CD4-positive, alpha-beta T cell treated with Interleukin-17A for 1 hour (primary cell): ENCODE measurements around the gene SLC35F3.

Source experiments
- DNase-seq: peaks from one replicate; pipeline ENCODE4 v3.0.0-alpha.2; 2020

The SLC35F3 gene

DNA sequence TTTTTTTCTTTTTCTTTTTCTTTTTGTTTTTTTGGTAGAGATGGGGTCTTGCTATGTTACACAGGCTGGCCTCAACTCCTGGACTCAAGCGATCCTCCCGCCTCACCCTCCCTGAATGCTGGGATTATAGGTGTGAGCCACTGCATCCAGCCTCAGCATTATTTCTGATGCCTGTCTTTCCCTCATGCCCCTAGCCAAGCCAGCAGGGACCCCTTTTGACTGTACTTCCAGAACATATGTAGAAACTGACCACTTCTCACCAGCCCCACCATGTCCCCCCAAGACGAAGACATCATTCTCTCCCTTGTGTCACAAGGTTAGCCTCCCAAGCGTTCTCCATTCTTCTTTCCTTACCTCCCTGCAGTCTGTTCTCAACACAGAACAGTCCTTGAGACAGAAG is 360.8 kb downstream of the SLC35F3 start:
- DNase-seq = no peak

DNA sequence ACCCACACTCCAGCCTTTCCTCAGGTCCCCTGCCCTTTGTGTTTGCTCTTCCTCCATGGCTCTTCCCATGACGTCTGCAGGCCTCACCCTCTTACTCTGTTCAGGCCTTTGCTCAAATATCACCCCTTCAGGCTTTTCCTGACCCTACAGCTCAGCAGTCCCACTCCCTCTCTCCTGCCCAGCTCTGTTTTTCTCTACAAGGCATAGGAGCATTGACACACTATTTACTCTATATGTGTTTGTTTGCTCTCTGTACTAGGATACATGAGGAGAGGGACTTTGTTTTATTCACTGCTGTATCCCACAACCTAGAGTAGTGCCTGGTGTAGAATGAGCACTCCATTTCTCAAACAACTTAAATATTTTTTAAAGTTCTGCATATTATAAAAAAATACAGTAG is 361.4 kb downstream of the SLC35F3 start:
- DNase-seq = no peak

DNA sequence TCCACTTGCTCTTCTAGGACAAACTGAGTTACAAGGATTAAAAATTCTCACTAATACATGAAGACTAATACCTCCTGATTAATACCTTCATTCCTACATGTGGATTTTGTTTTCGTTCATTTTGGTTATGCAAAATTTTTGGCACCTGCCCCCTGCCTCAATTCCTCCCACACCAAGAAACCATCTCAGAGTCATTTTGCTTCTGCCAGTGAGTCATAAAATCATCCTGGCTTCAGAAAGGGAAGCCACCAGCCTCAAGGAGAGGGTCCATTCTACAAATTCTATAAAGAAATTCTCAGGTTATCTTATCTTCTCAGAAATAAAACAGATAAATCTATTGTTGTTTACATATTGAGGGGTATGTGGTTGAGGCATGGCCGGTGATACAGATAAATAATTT is 365.6 kb downstream of the SLC35F3 start:
- DNase-seq = no peak

DNA sequence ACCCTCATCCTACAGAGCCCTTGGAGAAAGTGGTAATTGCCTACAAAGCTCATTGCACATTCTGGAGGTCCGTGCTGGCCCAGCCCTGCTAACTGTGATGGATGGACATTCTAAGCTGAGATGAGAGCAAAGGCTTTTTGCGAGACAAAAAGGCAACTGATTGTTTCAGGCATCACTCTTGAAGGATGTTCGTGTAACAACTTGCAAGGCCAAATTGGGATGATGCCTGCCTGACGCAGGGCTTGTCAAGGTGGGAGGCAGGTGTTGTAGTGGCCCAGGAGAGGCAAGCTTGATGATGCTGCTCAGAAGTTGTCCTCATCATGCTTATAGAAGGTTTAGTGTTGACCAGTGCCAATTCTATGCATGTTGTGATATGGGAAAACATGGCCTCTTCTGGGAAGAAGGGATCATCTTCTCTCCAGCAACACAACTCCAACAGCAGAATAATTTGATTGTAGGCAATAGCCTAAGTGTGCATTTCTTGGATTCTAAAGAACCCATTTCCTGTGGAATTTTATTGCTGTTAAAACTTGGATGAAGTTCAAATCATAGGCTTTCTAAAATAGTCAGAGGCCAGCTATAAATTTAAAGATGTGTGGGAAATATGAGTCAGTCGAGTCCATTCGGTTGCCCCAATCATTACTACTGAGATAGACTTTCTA is 366.2 kb downstream of the SLC35F3 start:
- DNase-seq = no peak

DNA sequence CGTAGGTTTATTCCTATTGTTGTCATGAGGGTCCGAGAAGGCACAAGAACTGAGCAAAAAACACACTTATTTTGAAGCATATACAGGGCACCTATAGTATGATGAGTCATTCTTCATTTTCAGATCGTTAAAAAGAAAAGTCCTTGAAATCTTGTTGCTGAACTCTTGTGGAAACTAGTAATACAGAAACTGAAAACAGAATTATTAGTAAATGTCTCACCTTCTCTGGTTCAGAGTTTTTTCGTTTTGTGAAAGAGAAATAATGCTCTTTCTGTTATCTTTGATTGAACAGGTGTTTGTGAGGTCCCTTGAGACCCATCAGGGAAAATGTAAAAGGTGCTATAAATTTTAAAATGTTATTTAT is 366.7 kb downstream of the SLC35F3 start:
- DNase-seq = no peak

- DNase-seq = no peak
These were observed 368.3 kb downstream of the SLC35F3 start for GRCh38 chr1:234272656-234273312.

GRCh38 chr1:234273981-234274380 is 369.5 kb downstream of the SLC35F3 start:
- DNase-seq = no peak

GRCh38 chr1:234276151-234276788 is 371.8 kb downstream of the SLC35F3 start:
- no peak for DNase-seq

DNA sequence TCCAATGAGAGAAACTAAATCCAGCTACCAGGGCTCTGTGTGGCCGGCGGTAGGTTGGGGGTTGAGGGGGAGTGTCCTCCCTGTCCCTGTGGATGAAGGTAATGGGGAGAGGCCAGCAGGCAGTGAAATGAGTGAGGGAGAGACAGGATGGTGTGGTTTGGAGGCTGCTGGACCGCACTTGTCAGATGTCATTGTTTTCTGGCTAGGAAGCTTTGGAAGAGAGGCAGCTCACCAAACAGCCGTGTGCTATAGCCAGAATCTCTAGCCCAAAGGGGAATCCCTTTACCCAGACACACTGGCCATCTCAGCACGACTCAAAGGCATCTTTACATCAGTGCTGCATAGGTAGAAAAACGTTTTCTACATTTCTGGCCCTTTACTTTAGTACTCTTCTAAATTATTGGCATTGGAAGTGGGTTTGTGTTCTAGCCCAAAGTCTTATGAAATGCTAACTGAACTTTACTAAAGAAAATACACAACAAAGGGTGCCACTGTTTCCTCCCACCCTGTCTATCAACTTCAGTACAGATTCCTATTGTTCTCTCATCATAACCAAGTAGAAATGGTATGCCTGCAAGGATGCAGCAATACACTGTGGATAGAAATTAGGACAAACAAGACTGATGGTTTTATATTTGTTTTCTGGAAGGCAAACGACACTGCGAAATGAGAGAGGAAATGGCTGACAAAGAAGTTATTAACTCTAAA is 372.8 kb downstream of the SLC35F3 start:
- no peak for DNase-seq

DNA sequence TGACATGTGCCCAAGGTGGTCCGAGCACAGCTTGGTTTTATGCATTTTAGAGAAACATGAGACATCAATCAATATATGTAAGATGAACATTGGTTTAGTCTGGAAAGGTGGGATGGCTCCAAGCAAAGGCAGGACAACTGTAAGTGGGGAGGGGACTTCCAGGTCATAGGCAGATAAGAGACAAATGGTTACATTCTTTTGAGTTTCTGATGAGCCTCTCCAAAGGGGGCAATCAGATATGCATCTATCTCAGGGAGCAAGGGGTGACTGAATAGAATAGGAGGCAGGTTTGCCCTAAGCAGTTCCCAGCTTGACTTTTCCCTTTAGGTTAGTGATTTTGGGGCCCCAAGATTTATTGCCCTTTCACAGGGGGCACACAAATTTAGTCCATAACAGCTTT is 374.5 kb downstream of the SLC35F3 start:
- DNase-seq = no peak

DNA sequence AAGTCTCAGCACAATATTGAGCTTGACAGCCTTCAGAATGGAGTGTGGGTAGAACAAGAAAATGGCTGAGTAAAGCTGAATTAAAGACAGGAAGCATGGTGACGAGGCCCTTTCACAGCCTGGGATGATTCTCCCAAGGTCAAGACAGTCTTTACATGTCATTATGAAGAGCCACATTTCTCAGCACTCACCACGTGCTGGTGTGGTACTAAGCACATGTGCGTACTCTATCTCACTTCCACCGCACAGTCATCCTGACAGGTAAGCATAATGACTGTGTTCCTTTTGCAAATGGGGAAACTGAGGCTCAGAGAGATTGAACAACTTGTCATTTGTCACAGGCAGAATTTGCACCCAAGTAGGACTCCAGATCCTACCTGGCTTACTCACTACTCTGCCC is 376.0 kb downstream of the SLC35F3 start:
- no peak for DNase-seq

DNA sequence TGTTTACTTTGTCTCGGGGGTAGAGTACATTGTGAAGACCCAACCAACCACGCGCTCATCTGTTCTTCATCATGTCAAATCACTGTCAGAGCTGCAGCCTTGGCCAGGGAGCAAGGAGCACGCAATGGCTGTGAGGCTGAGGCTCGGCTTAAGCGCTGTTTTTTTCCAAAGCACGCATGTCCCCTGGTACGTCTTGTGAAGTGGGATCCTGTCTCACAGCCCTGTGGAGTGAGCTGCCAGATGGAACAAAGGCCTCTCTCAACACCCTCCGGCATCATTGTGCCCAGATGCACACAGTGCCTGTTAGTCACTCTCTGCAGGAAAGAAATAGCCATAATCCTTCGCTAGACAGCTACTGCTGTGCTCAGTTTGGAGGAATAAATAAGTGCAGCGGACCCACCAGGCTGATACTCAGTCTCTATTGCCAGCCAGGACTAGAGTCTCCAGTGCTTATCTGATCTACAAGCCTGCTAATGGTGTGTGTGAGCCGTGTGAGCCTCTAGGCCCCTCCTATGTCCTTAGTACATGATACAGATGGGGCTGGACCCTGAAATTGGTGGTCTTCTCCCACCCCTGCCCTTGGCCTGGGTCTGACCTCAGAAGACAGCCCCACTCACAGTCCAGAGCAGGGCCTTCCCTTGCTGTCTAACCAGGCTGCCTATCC is 377.5 kb downstream of the SLC35F3 start:
- DNase-seq = no peak

- no peak for DNase-seq
These were observed 381.7 kb downstream of the SLC35F3 start for GRCh38 chr1:234286206-234286605.

DNA sequence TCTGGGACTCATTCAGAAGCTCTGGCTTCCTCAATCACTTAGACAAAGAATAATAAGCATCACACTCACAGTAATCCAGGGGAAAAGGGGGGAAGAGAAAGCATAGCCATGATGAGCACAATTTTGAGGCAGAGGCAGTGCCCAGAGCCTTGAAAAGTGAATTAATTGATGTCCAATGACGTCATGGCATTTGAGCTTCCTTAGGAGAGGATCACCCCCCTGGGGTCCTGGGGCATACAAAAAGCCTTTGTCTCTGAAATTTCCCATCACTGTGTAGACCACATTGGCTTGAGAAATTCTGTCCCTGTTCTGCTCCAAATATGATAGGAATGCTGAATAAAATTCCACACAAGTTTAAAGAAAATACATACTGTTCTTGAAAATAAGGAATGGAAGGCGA is 384.5 kb downstream of the SLC35F3 start:
- DNase-seq = no peak

GRCh38 chr1:234289538-234290305 is 385.2 kb downstream of the SLC35F3 start:
- DNase-seq = no peak

DNA sequence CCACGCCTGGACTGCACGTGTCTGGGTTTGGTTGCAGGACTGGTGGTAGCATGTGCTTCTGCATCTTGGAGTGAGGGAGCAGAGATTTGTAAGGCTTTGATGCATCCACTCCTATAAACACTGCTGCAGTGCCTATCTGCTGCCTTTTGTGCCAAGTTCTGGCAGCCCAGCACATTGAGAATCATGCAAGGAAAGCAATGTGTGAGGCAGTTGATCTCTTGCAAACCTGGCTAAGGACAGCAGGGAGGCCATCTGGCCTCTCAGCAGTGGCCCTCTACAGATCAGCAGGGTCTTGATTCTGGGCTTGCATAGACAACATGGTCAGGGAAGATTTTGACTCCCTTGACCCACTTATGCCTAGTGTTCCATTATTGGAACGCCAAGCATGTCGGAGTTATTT is 387.5 kb downstream of the SLC35F3 start:
- no peak for DNase-seq

DNA sequence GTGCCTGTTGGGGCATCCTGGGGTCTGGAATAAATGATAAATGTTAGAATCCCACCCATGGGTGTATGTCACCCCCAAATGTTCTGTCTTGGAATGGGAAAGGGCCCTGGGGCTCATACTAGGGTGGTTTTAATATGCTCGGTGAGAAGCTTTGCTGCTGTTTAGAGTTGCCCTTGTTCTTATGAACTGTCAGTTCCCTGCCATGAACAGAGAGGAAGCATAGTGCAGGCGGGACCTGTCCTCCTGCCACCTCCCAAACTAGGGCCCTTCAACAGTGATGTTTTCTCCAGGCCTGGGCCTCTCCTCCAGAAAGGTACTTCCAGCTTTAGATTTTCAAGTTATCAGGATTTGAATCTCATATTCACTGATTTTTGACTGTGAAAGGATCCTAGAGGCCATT is 388.1 kb downstream of the SLC35F3 start:
- no peak for DNase-seq

GRCh38 chr1:234294109-234294817 is 389.8 kb downstream of the SLC35F3 start:
- no peak for DNase-seq

GRCh38 chr1:234295068-234295467 is 390.6 kb downstream of the SLC35F3 start:
- no peak for DNase-seq

DNA sequence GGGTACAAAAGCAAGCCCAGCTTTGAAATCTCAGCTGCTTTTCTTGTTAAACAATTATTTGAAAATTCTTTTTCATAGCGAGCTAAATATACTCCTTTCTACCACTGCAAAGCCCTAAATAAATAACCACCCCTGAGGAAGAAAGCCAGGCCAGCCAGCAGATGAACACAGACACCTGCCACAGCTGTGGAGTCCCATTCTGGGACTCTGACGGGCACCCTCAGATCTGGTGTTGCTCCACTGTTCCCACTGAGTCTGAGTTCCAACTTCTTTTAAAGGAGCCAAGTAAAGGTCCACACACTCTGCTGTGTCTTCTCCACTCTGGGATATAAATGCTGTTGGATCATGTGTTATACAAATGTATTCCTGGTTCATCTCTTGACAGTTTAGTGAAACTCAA is 391.1 kb downstream of the SLC35F3 start:
- no peak for DNase-seq

- no peak for DNase-seq
These were observed 392.0 kb downstream of the SLC35F3 start for GRCh38 chr1:234296496-234296895.

GRCh38 chr1:234297668-234298067 is 393.2 kb downstream of the SLC35F3 start:
- no peak for DNase-seq
